A673 (cell line): ENCODE measurements around the gene TTC5.

Experiments
- EZH2 ChIP-seq: fragments of 200-600 bp; sonication (generic); IDR thresholded peaks from 2 replicates; pipeline ENCODE4 v1.6.1; 2017; ENCODE audit warnings: borderline replicate concordance, low read depth, mild to moderate bottlenecking, mixed read lengths, antibody characterized with exemption, low read length; ENCODE audit not compliant: poor library complexity, severe bottlenecking
- TF ChIP-seq, protein P1 (sequence below): fragments of 300-800, 200-600 bp; sonication (generic); conservative IDR thresholded peaks from 2 replicates; pipeline ENCODE4 v1.5.1; 2017; ENCODE audit warnings: low read depth, mild to moderate bottlenecking, antibody characterized with exemption, low read length, moderate library complexity, mixed read lengths

DNA sequence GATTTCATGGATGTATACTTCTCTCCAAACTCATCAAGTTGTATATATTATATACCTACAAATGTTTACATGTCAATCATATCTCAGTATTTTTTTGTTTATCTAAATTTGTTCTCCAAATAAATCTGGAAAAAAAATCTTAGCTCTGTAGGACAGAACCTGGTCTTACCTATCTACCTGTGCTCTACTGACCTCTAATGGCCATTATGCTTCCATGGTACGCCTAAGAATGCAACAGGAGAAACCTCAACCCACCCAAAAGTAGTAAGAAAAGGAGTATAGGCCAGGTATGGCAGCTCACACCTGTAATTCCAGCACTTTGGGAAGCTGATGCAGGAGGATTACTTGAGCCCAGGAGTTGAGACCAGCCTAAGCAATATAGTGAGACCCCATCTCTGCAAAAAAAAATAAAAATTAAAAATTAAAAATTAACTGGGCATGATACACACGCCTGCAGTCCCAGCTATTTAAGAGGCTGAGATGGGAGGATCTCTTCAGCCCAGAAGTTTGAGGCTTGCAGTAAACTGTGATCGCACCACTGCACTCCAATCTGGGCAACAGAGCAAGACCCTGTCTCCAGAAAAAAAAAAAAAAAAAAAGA lies 58.0 kb downstream of the TTC5 start:
- TF ChIP-seq, protein P1, sequence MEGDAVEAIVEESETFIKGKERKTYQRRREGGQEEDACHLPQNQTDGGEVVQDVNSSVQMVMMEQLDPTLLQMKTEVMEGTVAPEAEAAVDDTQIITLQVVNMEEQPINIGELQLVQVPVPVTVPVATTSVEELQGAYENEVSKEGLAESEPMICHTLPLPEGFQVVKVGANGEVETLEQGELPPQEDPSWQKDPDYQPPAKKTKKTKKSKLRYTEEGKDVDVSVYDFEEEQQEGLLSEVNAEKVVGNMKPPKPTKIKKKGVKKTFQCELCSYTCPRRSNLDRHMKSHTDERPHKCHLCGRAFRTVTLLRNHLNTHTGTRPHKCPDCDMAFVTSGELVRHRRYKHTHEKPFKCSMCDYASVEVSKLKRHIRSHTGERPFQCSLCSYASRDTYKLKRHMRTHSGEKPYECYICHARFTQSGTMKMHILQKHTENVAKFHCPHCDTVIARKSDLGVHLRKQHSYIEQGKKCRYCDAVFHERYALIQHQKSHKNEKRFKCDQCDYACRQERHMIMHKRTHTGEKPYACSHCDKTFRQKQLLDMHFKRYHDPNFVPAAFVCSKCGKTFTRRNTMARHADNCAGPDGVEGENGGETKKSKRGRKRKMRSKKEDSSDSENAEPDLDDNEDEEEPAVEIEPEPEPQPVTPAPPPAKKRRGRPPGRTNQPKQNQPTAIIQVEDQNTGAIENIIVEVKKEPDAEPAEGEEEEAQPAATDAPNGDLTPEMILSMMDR: peak; percentile 30; the same call in 1 of the 2 replicates
- no peak for TF ChIP-seq EZH2
